ENCODE data around the gene ZNF689. TPM values are rescaled to one million over a fixed set of nuclear protein-coding genes. Genes with fewer than 3 reads are reported as not detected.

The ZNF689 gene
- total RNA-seq (10 to 100 TPM in 1 of 4 donors, 1 to 10 TPM in 3; 7.9 to 10.3 (median 9.8) TPM), polyA plus RNA-seq (1 to 10 TPM; 3.6 to 5.2 (median 4.9) TPM)

DNA sequence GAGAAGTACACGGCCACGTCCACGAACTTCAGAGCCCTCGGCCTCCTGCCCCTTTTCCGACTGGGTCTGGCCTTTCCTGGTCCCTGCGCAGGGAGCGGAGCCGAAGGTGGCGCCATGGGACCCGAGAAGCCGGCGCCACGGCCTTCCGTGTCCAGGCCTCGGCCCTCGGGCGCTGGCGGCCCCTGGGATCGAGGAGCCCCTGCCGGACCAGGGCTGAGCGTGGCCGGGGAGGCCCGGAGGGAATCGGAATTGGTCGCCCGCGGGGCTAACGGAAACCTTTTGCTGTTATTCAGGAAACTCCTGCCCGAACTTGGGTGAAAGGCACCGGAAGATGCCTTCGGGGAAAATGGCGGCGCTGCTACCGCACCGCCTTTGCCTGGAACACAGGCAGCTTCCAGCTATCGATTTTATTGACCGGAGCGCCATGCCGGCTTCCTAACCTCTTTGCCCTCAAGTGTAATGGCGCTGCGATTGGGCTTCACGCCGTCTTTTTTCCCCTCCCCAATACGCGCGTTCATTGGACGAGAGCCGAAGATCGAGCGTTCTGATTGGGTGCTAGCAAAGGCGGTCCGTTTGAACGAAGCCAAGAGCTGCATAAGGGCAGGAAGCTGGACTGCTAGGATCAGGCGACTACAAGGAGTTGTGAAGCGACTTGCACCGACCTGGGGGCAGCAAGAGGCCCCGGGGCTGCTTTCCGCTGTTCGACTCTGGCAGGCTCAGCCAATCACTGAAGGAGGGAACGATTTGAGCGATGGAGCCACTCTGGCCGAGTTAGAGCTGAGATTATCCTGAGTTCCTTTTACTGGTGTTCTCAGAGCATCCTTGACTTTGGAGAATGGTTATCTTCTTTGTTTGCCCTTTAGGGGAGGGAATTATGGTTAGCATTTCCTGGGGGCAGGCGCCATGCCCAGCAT lies at the start of gene ZNF689:
ZNF689 (minus strand) TSS at position 464 of the 914 bp plus-strand sequence; CDS start at position 116, 348 bp downstream.
- intact Hi-C loops (cut with DNase I), result no loop called here
- Histone ChIP-seq H3K9me3 (no peaks in the 10 kb centered on the region), H3K4me1 (peaks cover 0 to 23% (median 16%) of the 10 kb centered on the region in 4 donors), H3K4me3 (peak within 1 kb of the TSS; percentile 69 to 96 (median 83)), H3K36me3 (peaks cover 0 to 37% (median 3%) of the 10 kb centered on the region in 4 donors), H3K27me3 (no peaks in the 10 kb centered on the region), H3K27ac (peak within 1 kb of the TSS; percentile 96 to 99 (median 97))
- 0% methylated on average over 63 of the region's 63 CpGs for WGBS, 2 donors
- peak; percentile 98 for DNase-seq
- TF ChIP-seq POLR2A (IDR thresholded peaks at IDR 0.05) (peak; percentile 32 to 36), EP300 (IDR thresholded peaks at IDR 0.05) (no peak), CTCF (IDR thresholded peaks at IDR 0.05) (no peak), POLR2AphosphoS5 (IDR thresholded peaks at IDR 0.05) (peak; percentile 16 to 79 (median 76))

DNA sequence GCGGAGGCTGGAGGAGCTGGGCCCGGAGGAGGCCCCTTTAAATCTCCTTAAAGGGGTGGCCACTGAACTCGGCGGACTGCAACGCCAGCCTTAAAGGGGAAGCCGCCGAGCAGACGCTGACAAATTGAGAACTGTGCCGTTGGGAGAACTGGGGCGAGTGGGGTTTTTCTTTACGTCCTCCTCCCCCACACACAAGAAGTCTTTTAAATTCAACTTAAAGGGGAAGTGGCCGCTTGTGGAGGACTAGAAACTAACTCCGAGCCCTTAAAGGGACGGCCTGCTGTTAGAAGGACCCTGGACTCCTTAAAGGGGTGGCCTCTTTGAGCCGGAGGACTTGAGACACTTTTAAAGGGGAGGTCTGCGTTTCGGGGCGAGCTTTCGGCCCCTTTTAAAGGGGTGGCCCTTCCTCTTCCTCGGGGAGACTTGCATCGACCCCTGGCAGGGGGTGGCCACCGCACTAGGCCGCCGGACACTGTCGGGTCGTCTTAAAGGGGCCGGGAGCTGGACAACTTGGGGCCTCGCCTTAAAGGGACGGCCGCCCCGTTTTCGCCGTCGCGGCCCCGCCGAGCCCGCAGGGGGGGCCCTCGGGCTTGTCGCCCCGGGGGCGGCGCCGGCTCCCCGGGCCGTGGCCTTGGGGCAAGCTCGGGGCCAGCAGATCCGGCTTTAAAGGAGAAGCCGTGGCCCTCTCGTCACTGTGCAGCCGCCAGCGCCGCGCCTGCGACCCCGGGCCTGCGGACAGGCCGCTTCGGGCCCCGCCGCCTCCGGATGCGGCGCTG lies 48.7 kb upstream of the ZNF689 start:
- peak; percentile 94 for DNase-seq
- Histone ChIP-seq H3K4me3 (peak overlapping the region; percentile 91 to 99 (median 97)), H3K27me3 (no peaks in the 10 kb centered on the region), H3K27ac (peak overlapping the region; percentile 96 to 98 (median 97)), H3K36me3 (peaks cover 27 to 63% (median 53%) of the 10 kb centered on the region in 4 donors), H3K4me1 (peaks cover 0 to 57% (median 51%) of the 10 kb centered on the region in 4 donors), H3K9me3 (no peaks in the 10 kb centered on the region)
- intact Hi-C loops (cut with DNase I), result loop anchor here (1.0 to 10.0 kb wide), 5 partner anchors 39 to 844 kb away; partner anchors contain the start of genes FBXL19, PAGR1, PRRT2 and TBX6
- TF ChIP-seq POLR2A (IDR thresholded peaks at IDR 0.05) (no peak), CTCF (IDR thresholded peaks at IDR 0.05) (no peak), EP300 (IDR thresholded peaks at IDR 0.05) (no peak), POLR2AphosphoS5 (IDR thresholded peaks at IDR 0.05) (peak in 2 of 4 donors; percentile 11 to 24)
- WGBS, 2 donors, result 0% methylated on average over 64 of the region's 64 CpGs

GRCh38 chr16:30657866-30658730 lies 47.9 kb upstream of the ZNF689 start, which contains the start of gene FBRS:
Gene FBRS (plus strand): TSS chr16:30658431. CDS start chr16:30659519, 1,088 bp downstream.
- no peaks in the 10 kb centered on the region for H3K27me3 ChIP-seq
- peak; percentile 100 for DNase-seq
- H3K27ac ChIP-seq, result peak within 1 kb of the TSS; percentile 96 to 98 (median 97)
- no peaks in the 10 kb centered on the region for H3K9me3 ChIP-seq
- TF ChIP-seq POLR2AphosphoS5 (IDR thresholded peaks at IDR 0.05), result peak; percentile 91 to 96 (median 95)
- peak in 2 of 4 donors; percentile 49 to 52 for TF ChIP-seq EP300 (IDR thresholded peaks at IDR 0.05)
- TF ChIP-seq CTCF (IDR thresholded peaks at IDR 0.05), result peak in 3 of 4 experiments; percentile 8 to 66 (median 38)
- peak; percentile 78 to 94 for TF ChIP-seq POLR2A (IDR thresholded peaks at IDR 0.05)
- H3K4me1 ChIP-seq, result peaks cover 0 to 58% (median 53%) of the 10 kb centered on the region in 4 donors
- 0 to 1% methylated on average over 86 of the region's 86 CpGs for WGBS, 2 donors
- intact Hi-C loops (cut with DNase I), result loop anchor here (2.0 to 10.0 kb wide), 5 partner anchors 87 to 843 kb away; partner anchors contain the start of genes FBXL19, PAGR1, PRRT2 and TBX6
- peaks cover 29 to 63% (median 52%) of the 10 kb centered on the region in 4 donors for H3K36me3 ChIP-seq
- H3K4me3 ChIP-seq, result peak within 1 kb of the TSS; percentile 91 to 99 (median 97)

Measured in sigmoid colon (tissue), 7 donors.